HCT116 (cell line): ENCODE results near the gene ZNHIT3. TPM values are rescaled to one million over a fixed set of nuclear protein-coding genes. Genes with fewer than 3 reads are reported as not detected.

ENCODE experiments used
- ATAC-seq: fragments of 200-7000 bp; cut with Tn5 transposase; 2 replicates; pipeline ENCODE4 v1.9.1; 2020; ENCODE audit warnings: mild to moderate bottlenecking, moderate library complexity
- BruUV-seq: library from RNA; stranded (reverse); fragments of 400-500 nt; replicated peaks from 2 replicates; lab custom pipeline; 2021; lab: Mats Ljungman, UMichigan
- CTCF ChIA-PET: fragments of 300-600 bp; sonication (Branson Sonifier 250); formaldehyde crosslinking; loops from one replicate; lab custom pipeline; 2021; ENCODE audit warnings: antibody characterized with exemption; lab: Charles Lee
- POLR2A ChIA-PET: fragments of 300-600, 350-600 bp; sonication (Branson Sonifier 250); formaldehyde crosslinking; loops from one replicate; lab custom pipeline; 2021; ENCODE audit warnings: antibody characterized with exemption; lab: Charles Lee
- RAD21 ChIA-PET, 2 experiments: fragments of 300-600 bp; sonication (Branson Sonifier 250); formaldehyde crosslinking; loops; one replicate each; lab custom pipeline; 2023; ENCODE audit warnings: low total read pairs in 2 of 2; ENCODE audit not compliant: uncharacterized antibody in 2 of 2, unreplicated experiment in 2 of 2, low non-redundant PET in 1 of 2; lab: Charles Lee
- DNase-seq: peaks from one replicate; pipeline ENCODE4 v3.0.0-alpha.2; 2010; ENCODE audit warnings: low read depth, low spot score
- H2AFZ ChIP-seq: fragments of 200-600 bp; shearing (Covaris generic), sonication (generic); 2 replicates; pipeline ENCODE4 v1.6.1; 2017; ENCODE audit warnings: low read depth, mixed run types, mixed read lengths, antibody characterized with exemption, low read length; ENCODE audit not compliant: poor library complexity, severe bottlenecking
- H3K27ac ChIP-seq: 2 replicates; pipeline ENCODE4 v1.5.1; 2012; ENCODE audit warnings: low read depth, low read length
- H3K27me3 ChIP-seq: fragments of 200-600 bp; sonication (generic); 2 replicates; pipeline ENCODE4 v1.6.1; 2016; ENCODE audit warnings: mixed run types, low read length, mixed read lengths; ENCODE audit not compliant: insufficient read depth
- H3K36me3 ChIP-seq, 2 experiments: fragments of 200-500 bp in 1 of 2; fragments of 200-600 bp in 1 of 2; sonication (Bioruptor generic) in 1 of 2; sonication (generic) in 1 of 2; 2 replicates each; pipeline versions ENCODE4 v1.5.1 to v1.6.1; 2014 to 2016; ENCODE audit warnings: low read length in 2 of 2, inconsistent platforms in 1 of 2, mixed read lengths in 1 of 2, mixed run types in 1 of 2; ENCODE audit not compliant: insufficient read depth in 2 of 2, control insufficient read depth in 1 of 2
- H3K4me1 ChIP-seq, 2 experiments: fragments of 200-600 bp in 1 of 2; sonication (generic) in 1 of 2; 2 replicates each; pipeline versions ENCODE4 v1.5.1 to v1.6.1; 2012 to 2017; ENCODE audit warnings: low read length in 2 of 2, inconsistent platforms in 1 of 2, mild to moderate bottlenecking in 1 of 2, mixed read lengths in 1 of 2, mixed run types in 1 of 2, moderate library complexity in 1 of 2; ENCODE audit not compliant: insufficient read depth in 2 of 2, control insufficient read depth in 1 of 2
- H3K4me2 ChIP-seq: fragments of 200-600 bp; sonication (generic); 2 replicates; pipeline ENCODE4 v1.6.1; 2017; ENCODE audit warnings: mixed run types, low read length, mixed read lengths
- H3K4me3 ChIP-seq, 2 experiments: fragments of 200-600 bp in 1 of 2; sonication (generic) in 1 of 2; replicated peaks in 1 of 2; 2 replicates each; pipeline ENCODE4 v1.5.1; 2011 to 2016; ENCODE audit warnings: low read length in 2 of 2, control low read depth in 1 of 2, low read depth in 1 of 2, mild to moderate bottlenecking in 1 of 2, mixed read lengths in 1 of 2, mixed run types in 1 of 2
- H3K79me2 ChIP-seq: fragments of 200-600 bp; sonication (generic); 2 replicates; pipeline ENCODE4 v1.6.1; 2017; ENCODE audit warnings: mild to moderate bottlenecking, mixed run types, low read length, moderate library complexity, mixed read lengths; ENCODE audit not compliant: insufficient read depth
- H3K9ac ChIP-seq: fragments of 200-600 bp; sonication (generic); 2 replicates; pipeline ENCODE4 v1.6.1; 2016; ENCODE audit warnings: low read length, mixed read lengths
- H3K9me2 ChIP-seq: fragments of 200-600 bp; sonication (generic), shearing (Covaris generic); 2 replicates; pipeline ENCODE4 v1.6.1; 2017; ENCODE audit warnings: mixed run types, mild to moderate bottlenecking, moderate library complexity; ENCODE audit not compliant: insufficient read depth
- H3K9me3 ChIP-seq, 2 experiments: fragments of 200-500 bp in 1 of 2; fragments of 200-600 bp in 1 of 2; sonication (Bioruptor generic) in 1 of 2; sonication (generic) in 1 of 2; 2 replicates each; pipeline ENCODE4 v1.6.1; 2014 to 2017; ENCODE audit warnings: low read length in 2 of 2, mixed read lengths in 2 of 2, inconsistent platforms in 1 of 2, low read depth in 1 of 2, mild to moderate bottlenecking in 1 of 2, mixed run types in 1 of 2, moderate library complexity in 1 of 2; ENCODE audit not compliant: control insufficient read depth in 1 of 2, insufficient read depth in 1 of 2
- H4K20me1 ChIP-seq: fragments of 200-600 bp; sonication (generic), shearing (Covaris generic); 2 replicates; pipeline ENCODE4 v1.6.1; 2017; ENCODE audit warnings: mixed run types, mild to moderate bottlenecking, moderate library complexity; ENCODE audit not compliant: insufficient read depth
- ELF1 ChIP-seq: IDR thresholded peaks from 2 replicates; pipeline ENCODE4 v1.6.1; 2012; ENCODE audit warnings: low read depth, borderline replicate concordance
- EZH2phosphoT487 ChIP-seq: fragments of 200-600 bp; IDR thresholded peaks from 2 replicates; pipeline ENCODE4 v1.6.1; 2018; ENCODE audit warnings: antibody characterized with exemption, borderline replicate concordance
- POLR2A ChIP-seq: IDR thresholded peaks from 2 replicates; pipeline ENCODE4 v1.7.0; 2011; ENCODE audit warnings: borderline replicate concordance; ENCODE audit not compliant: insufficient read depth, insufficient read length; ENCODE audit errors: extremely low read depth
- RAD21 ChIP-seq: IDR thresholded peaks from 2 replicates; pipeline ENCODE4 v1.6.1; 2012; ENCODE audit warnings: low read depth, mild to moderate bottlenecking
- SIN3A ChIP-seq: IDR thresholded peaks from 2 replicates; pipeline ENCODE4 v1.6.1; 2012; ENCODE audit warnings: low read depth
- SP1 ChIP-seq: IDR thresholded peaks from 2 replicates; pipeline ENCODE4 v1.6.1; 2012; ENCODE audit warnings: low read depth
- TCF7L2 ChIP-seq: IDR thresholded peaks from 2 replicates; pipeline ENCODE4 v1.7.0; 2011; ENCODE audit warnings: borderline replicate concordance, inconsistent platforms; ENCODE audit not compliant: insufficient read depth, insufficient read length; ENCODE audit errors: extremely low read depth
- ZFX ChIP-seq: fragments of 450-650 bp; IDR thresholded peaks from 2 replicates; pipeline ENCODE4 v1.6.1; 2017
- intact Hi-C: fragments of 100-400 bp; cut with micrococcal nuclease; formaldehyde crosslinking; loops from 2 replicates; pipeline ENCODE4 v1.10.0; 2022
- total RNA-seq: library from RNA; stranded (reverse); gene quantifications from one replicate; pipeline ENCODE4 v1.2.1, GENCODE V29; 2021; ENCODE audit not compliant: unreplicated experiment
- TF ChIP-seq, protein P1 (sequence below): IDR thresholded peaks from 2 replicates; pipeline ENCODE4 v1.6.1; 2012
- TF ChIP-seq, protein P2 (sequence below): IDR thresholded peaks from 2 replicates; pipeline ENCODE4 v1.6.1; 2011; ENCODE audit warnings: mild to moderate bottlenecking, low read length, moderate library complexity; ENCODE audit not compliant: insufficient replicate concordance; ENCODE audit errors: extremely low read depth
- TF ChIP-seq, protein P3 (sequence below), 3 experiments: fragments of 200-600 bp in 1 of 3; sonication (generic) in 1 of 3; IDR thresholded peaks in 2 of 3; conservative IDR thresholded peaks in 1 of 3; 2 replicates each; pipeline ENCODE4 v1.5.1; 2012 to 2017; ENCODE audit warnings: low read depth in 2 of 3, low read length in 2 of 3, antibody characterized with exemption in 1 of 3, borderline replicate concordance in 1 of 3, control low read depth in 1 of 3, mild to moderate bottlenecking in 1 of 3, mixed read lengths in 1 of 3, mixed run types in 1 of 3, moderate library complexity in 1 of 3; ENCODE audit not compliant: insufficient read depth in 1 of 3
- TF ChIP-seq, protein P4 (sequence below): IDR thresholded peaks from 2 replicates; pipeline ENCODE4 v1.6.1; 2012

The ZNHIT3 gene
- total RNA-seq, 1 experiment from 2014 or later = 33.9 TPM

DNA sequence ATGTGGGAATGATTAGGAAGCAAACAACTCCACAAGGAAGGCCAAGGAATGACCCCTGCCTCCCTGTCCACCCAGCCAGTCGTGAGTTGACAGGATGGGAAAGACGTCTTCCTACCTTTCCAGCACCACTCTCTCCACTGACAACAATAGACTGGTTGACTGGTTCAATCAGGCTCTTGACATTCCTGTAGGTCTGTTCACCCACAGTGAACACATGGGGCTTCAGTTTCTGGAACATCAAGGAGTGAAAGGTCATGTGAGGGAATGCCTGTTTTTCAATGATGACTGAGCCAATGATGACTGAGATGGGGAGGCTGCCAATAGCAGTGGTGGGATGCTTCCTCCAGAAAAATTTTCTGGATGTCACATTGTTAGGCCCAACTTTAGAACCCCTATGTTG, 38.6 kb downstream of the ZNHIT3 start:
- CTCF ChIA-PET = interaction anchor here (2.0 kb wide), 1 partner anchor 9 kb away, joined by 8 read pairs; the partner anchor contains the start of genes MYO19 and PIGW
- Histone ChIP-seq H2AFZ (no peak overlapping the region), H3K4me3 (no peak overlapping the region), H3K27ac (no peak overlapping the region), H4K20me1 (peaks cover 9% of the 10 kb centered on the region; the same call in 1 of the 2 replicates)
- TF ChIP-seq, protein P1, sequence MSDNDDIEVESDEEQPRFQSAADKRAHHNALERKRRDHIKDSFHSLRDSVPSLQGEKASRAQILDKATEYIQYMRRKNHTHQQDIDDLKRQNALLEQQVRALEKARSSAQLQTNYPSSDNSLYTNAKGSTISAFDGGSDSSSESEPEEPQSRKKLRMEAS = no peak
- TF ChIP-seq RAD21 = no peak
- TF ChIP-seq POLR2A = no peak
- no peak for TF ChIP-seq EZH2phosphoT487
- TF ChIP-seq, protein P2, sequence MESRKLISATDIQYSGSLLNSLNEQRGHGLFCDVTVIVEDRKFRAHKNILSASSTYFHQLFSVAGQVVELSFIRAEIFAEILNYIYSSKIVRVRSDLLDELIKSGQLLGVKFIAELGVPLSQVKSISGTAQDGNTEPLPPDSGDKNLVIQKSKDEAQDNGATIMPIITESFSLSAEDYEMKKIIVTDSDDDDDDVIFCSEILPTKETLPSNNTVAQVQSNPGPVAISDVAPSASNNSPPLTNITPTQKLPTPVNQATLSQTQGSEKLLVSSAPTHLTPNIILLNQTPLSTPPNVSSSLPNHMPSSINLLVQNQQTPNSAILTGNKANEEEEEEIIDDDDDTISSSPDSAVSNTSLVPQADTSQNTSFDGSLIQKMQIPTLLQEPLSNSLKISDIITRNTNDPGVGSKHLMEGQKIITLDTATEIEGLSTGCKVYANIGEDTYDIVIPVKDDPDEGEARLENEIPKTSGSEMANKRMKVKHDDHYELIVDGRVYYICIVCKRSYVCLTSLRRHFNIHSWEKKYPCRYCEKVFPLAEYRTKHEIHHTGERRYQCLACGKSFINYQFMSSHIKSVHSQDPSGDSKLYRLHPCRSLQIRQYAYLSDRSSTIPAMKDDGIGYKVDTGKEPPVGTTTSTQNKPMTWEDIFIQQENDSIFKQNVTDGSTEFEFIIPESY = no peak
- TF ChIP-seq SIN3A = no peak
- TF ChIP-seq, protein P3, sequence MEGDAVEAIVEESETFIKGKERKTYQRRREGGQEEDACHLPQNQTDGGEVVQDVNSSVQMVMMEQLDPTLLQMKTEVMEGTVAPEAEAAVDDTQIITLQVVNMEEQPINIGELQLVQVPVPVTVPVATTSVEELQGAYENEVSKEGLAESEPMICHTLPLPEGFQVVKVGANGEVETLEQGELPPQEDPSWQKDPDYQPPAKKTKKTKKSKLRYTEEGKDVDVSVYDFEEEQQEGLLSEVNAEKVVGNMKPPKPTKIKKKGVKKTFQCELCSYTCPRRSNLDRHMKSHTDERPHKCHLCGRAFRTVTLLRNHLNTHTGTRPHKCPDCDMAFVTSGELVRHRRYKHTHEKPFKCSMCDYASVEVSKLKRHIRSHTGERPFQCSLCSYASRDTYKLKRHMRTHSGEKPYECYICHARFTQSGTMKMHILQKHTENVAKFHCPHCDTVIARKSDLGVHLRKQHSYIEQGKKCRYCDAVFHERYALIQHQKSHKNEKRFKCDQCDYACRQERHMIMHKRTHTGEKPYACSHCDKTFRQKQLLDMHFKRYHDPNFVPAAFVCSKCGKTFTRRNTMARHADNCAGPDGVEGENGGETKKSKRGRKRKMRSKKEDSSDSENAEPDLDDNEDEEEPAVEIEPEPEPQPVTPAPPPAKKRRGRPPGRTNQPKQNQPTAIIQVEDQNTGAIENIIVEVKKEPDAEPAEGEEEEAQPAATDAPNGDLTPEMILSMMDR (IDR thresholded peaks at IDR 0.05 in 2 of 3, conservative IDR thresholded peaks at IDR 0.05 in 1 of 3; ENCODE audit: borderline replicate concordance in 1 of 3, insufficient read depth in 1 of 3, low read depth in 2 of 3, low read length in 2 of 3) = no peak
- no peak for TF ChIP-seq ZFX
- TF ChIP-seq SP1 = no peak
- TF ChIP-seq, protein P4, sequence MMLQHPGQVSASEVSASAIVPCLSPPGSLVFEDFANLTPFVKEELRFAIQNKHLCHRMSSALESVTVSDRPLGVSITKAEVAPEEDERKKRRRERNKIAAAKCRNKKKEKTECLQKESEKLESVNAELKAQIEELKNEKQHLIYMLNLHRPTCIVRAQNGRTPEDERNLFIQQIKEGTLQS = no peak
- no peak for TF ChIP-seq TCF7L2
- TF ChIP-seq ELF1 = no peak
- TF ChIP-seq, all 23 proteins: peak for 0
- DNase-seq (no peak), ATAC-seq (no peak)
- Histone ChIP-seq H3K9me3 (no peaks in the 10 kb centered on the region), H3K36me3 (peaks cover 47 to 67% of the 10 kb centered on the region in 2 experiments), H3K4me2 (no peak overlapping the region), H3K4me1 (peaks cover 0 to 9% of the 10 kb centered on the region in 2 experiments; a peak in 2 of 4 replicates), H3K9ac (no peak overlapping the region), H3K9me2 (no peaks in the 10 kb centered on the region), H3K27me3 (no peaks in the 10 kb centered on the region), H3K79me2 (peaks cover 59% of the 10 kb centered on the region)
- intact Hi-C loops = no loop called here
- ChIA-PET POLR2A (interaction anchor here (1.0 kb wide), 1 partner anchor 10 kb away, joined by 5 read pairs; the partner anchor contains the start of genes MYO19 and PIGW), RAD21 (no interaction called here)
- no TSS peak for BruUV-seq
